K562 (cell line): ENCODE measurements around the gene GLT6D1. TPM values are rescaled to one million over a fixed set of nuclear protein-coding genes. Genes with fewer than 3 reads are reported as not detected.

Experiments
- ATAC-seq: fragments of 200-7000 bp; cut with Tn5 transposase; 3 replicates; pipeline ENCODE4 v1.9.1; 2020; ENCODE audit warnings: moderate library complexity
- BruUV-seq: library from RNA; stranded (reverse); fragments of 400-500 nt; replicated peaks from 2 replicates; lab custom pipeline; 2021; lab: Mats Ljungman, UMichigan
- CTCF ChIA-PET: fragments of 300-600 bp; formaldehyde crosslinking; extraction: SDS; loops from one replicate; lab custom pipeline; 2021; ENCODE audit warnings: low intra/inter-chr PET ratio; lab: Yijun Ruan, JAX
- POLR2A ChIA-PET: fragments of 300-600, 350-650 bp; sonication (Branson Sonifier 250); formaldehyde crosslinking; extraction: SDS; loops from one replicate; lab custom pipeline; 2021; ENCODE audit warnings: antibody characterized with exemption, inconsistent platforms; lab: Yijun Ruan, JAX
- DNase-seq, 4 experiments: peaks; one replicate each; pipeline versions ENCODE4 v3.0.0 to v3.0.0-alpha.2; 2011 to 2018; ENCODE audit warnings: low spot score in 3 of 4, mixed read lengths in 3 of 4; ENCODE audit errors: extremely low read depth in 1 of 4
- FAIRE-seq: peaks from 2 replicates; lab custom pipeline; 2011; peaks lifted over from hg19 to GRCh38; lab: Jason Lieb, UNC
- H2AFZ ChIP-seq: 2 replicates; pipeline ENCODE4 v1.6.0; 2011; ENCODE audit warnings: low read depth, low read length, control low read depth, inconsistent platforms
- H3K27ac ChIP-seq: fragments of 200-600 bp; 3 replicates; pipeline ENCODE4 v1.8.0; 2011; ENCODE audit warnings: low read depth, mild to moderate bottlenecking, control low read depth, inconsistent platforms, low read length, moderate library complexity, mixed read lengths; ENCODE audit errors: extremely low read depth
- H3K27me3 ChIP-seq, 2 experiments: fragments of 300-600 bp in 1 of 2; 2 replicates in 1 of 2; 3 replicates in 1 of 2; pipeline versions ENCODE4 v1.6.0 to v1.8.0; 2011; ENCODE audit warnings: inconsistent platforms in 2 of 2, low read length in 2 of 2, mild to moderate bottlenecking in 1 of 2, mixed read lengths in 1 of 2, moderate library complexity in 1 of 2; ENCODE audit not compliant: control insufficient read depth in 2 of 2, insufficient read depth in 2 of 2
- H3K36me3 ChIP-seq: fragments of 300-600 bp; 3 replicates; pipeline ENCODE4 v1.8.0; 2011; ENCODE audit warnings: mild to moderate bottlenecking, low read length, inconsistent platforms; ENCODE audit not compliant: control insufficient read depth, insufficient read depth
- H3K4me1 ChIP-seq, 2 experiments: fragments of 200-600 bp in 1 of 2; replicated peaks in 1 of 2; 2 replicates in 1 of 2; 3 replicates in 1 of 2; pipeline versions ENCODE4 v1.5.1 to v1.8.0; 2011; ENCODE audit warnings: inconsistent platforms in 2 of 2, low read length in 2 of 2, mild to moderate bottlenecking in 1 of 2, mixed read lengths in 1 of 2, moderate library complexity in 1 of 2; ENCODE audit not compliant: control insufficient read depth in 2 of 2, insufficient read depth in 2 of 2
- H3K4me2 ChIP-seq: 2 replicates; pipeline ENCODE4 v1.6.1; 2011; ENCODE audit warnings: low read length, control low read depth, inconsistent platforms, mixed read lengths; ENCODE audit not compliant: insufficient read depth
- H3K4me3 ChIP-seq: fragments of 200-600 bp; sonication (generic), shearing (Covaris generic); 2 replicates; pipeline ENCODE4 v1.5.1; 2016; ENCODE audit warnings: control low read depth, inconsistent platforms
- H3K79me2 ChIP-seq: fragments of 200-600 bp; 3 replicates; pipeline ENCODE4 v1.8.0; 2011; ENCODE audit warnings: low read length, inconsistent platforms; ENCODE audit not compliant: control insufficient read depth, insufficient read depth
- H3K9ac ChIP-seq, 2 experiments: 2 replicates each; pipeline versions ENCODE4 v1.6.0 to v1.6.1; 2011; ENCODE audit warnings: low read depth in 2 of 2, low read length in 2 of 2, control low read depth in 1 of 2, inconsistent platforms in 1 of 2, mild to moderate bottlenecking in 1 of 2, mixed read lengths in 1 of 2; ENCODE audit not compliant: insufficient read depth in 1 of 2
- H3K9me1 ChIP-seq: one replicate; pipeline ENCODE4 v1.6.0; 2011; ENCODE audit warnings: inconsistent platforms, mild to moderate bottlenecking, low read length, moderate library complexity; ENCODE audit not compliant: control insufficient read depth, insufficient read depth
- H3K9me3 ChIP-seq: replicated peaks from 2 replicates; pipeline ENCODE4 v1.5.1; 2011; ENCODE audit warnings: low read depth, low read length, inconsistent platforms; ENCODE audit not compliant: control insufficient read depth, insufficient read depth
- H4K20me1 ChIP-seq: replicated peaks from 2 replicates; pipeline ENCODE4 v1.6.1; 2011; ENCODE audit warnings: low read length, inconsistent platforms, mixed read lengths; ENCODE audit not compliant: control insufficient read depth, insufficient read depth
- CHAMP1 ChIP-seq: fragments of 450-650 bp; IDR thresholded peaks from 2 replicates; pipeline ENCODE4 v1.6.1; 2016; ENCODE audit warnings: mild to moderate bottlenecking
- FOXK2 ChIP-seq, 2 experiments: fragments of 450-650 bp; IDR thresholded peaks in 1 of 2; conservative IDR thresholded peaks in 1 of 2; 2 replicates each; pipeline ENCODE4 v1.6.1; 2016; ENCODE audit warnings: low read depth in 2 of 2, mild to moderate bottlenecking in 1 of 2
- ILK ChIP-seq: fragments of 450-650 bp; IDR thresholded peaks from 2 replicates; pipeline ENCODE4 v1.6.1; 2016; ENCODE audit warnings: missing genetic modification characterization, low read depth, mild to moderate bottlenecking, missing compliant biosample characterization, moderate library complexity, borderline replicate concordance
- MAZ ChIP-seq, 2 experiments: fragments of 450-650 bp in 1 of 2; sonication (generic) in 1 of 2; formaldehyde crosslinking; IDR thresholded peaks in 1 of 2; conservative IDR thresholded peaks in 1 of 2; 2 replicates each; pipeline versions ENCODE4 v1.4.0 to v1.5.0; 2020; ENCODE audit warnings: mild to moderate bottlenecking in 1 of 2, missing genetic modification reagents in 1 of 2
- MTA1 ChIP-seq: fragments of 450-650 bp; IDR thresholded peaks from 2 replicates; pipeline ENCODE4 v1.6.1; 2017; ENCODE audit warnings: borderline replicate concordance
- POLR2B ChIP-seq: fragments of 450-650 bp; IDR thresholded peaks from 2 replicates; pipeline ENCODE4 v1.6.1; 2018; ENCODE audit warnings: low read depth; ENCODE audit not compliant: partially characterized antibody
- POLR2G ChIP-seq: fragments of 200-400 bp; formaldehyde crosslinking; IDR thresholded peaks from 2 replicates; pipeline ENCODE4 v1.6.1; 2017; ENCODE audit warnings: low read depth, mild to moderate bottlenecking, antibody characterized with exemption, low read length, moderate library complexity
- POLR3G ChIP-seq: IDR thresholded peaks from 2 replicates; pipeline ENCODE4 v1.6.1; 2011; ENCODE audit not compliant: insufficient read length, insufficient replicate concordance; ENCODE audit errors: extremely low read depth
- PPARD ChIP-seq: fragments of 250-450 bp; sonication (Bioruptor Pico); IDR thresholded peaks from 2 replicates; pipeline ENCODE4 v1.8.0; 2022; ENCODE audit warnings: inconsistent platforms, mild to moderate bottlenecking, moderate library complexity
- PTTG1 ChIP-seq: fragments of 450-650 bp; IDR thresholded peaks from 2 replicates; pipeline ENCODE4 v1.6.1; 2016; ENCODE audit warnings: low read depth, mild to moderate bottlenecking, missing genetic modification characterization, missing compliant biosample characterization
- SP1 ChIP-seq: sonication (generic); formaldehyde crosslinking; IDR thresholded peaks from 2 replicates; pipeline ENCODE4 v1.8.1; 2022; ENCODE audit warnings: mild to moderate bottlenecking, missing genetic modification reagents
- SRSF3 ChIP-seq: fragments of 200-400 bp; formaldehyde crosslinking; IDR thresholded peaks from 2 replicates; pipeline ENCODE4 v1.6.1; 2016; ENCODE audit warnings: mild to moderate bottlenecking, low read length, moderate library complexity; ENCODE audit not compliant: insufficient read depth
- ZNF24 ChIP-seq: fragments of 450-650 bp; IDR thresholded peaks from 2 replicates; pipeline ENCODE4 v1.6.1; 2016
- ZNF280B ChIP-seq: fragments of 250-450 bp; sonication (Bioruptor Pico); IDR thresholded peaks from 2 replicates; pipeline ENCODE4 v1.5.1; 2021; ENCODE audit warnings: mild to moderate bottlenecking
- ZNF551 ChIP-seq: fragments of 250-450 bp; sonication (Bioruptor Pico); IDR thresholded peaks from 2 replicates; pipeline ENCODE4 v1.5.0; 2021; ENCODE audit warnings: mild to moderate bottlenecking, moderate library complexity
- ZNF740 ChIP-seq, 3 experiments: fragments of 200-800 bp in 1 of 3; sonication (Bioruptor generic) in 1 of 3; sonication (generic) in 1 of 3; formaldehyde crosslinking in 1 of 3; IDR thresholded peaks; 2 replicates each; pipeline versions ENCODE4 v1.6.1 to v1.8.0; 2016 to 2022; ENCODE audit warnings: mild to moderate bottlenecking in 2 of 3, missing compliant biosample characterization in 2 of 3, missing genetic modification characterization in 2 of 3, missing genetic modification reagents in 1 of 3
- ZZZ3 ChIP-seq: fragments of 450-650 bp; IDR thresholded peaks from 2 replicates; pipeline ENCODE4 v1.6.1; 2016; ENCODE audit warnings: antibody characterized with exemption, mild to moderate bottlenecking, moderate library complexity
- WGBS: fragments of 100-300 bp; shearing (Covaris generic); methylation state at CpG from one replicate; pipeline ENCODE4 v1.1.6; 2016; ENCODE audit warnings: low coverage, mixed read lengths; ENCODE audit not compliant: insufficient coverage; ENCODE audit errors: missing lambda C conversion rate; 5-methylcytosine and 5-hydroxymethylcytosine counted together
- in situ Hi-C: fragments of 300-500 bp; cut with MboI; formaldehyde crosslinking; loops from 4 replicates; pipeline ENCODE4 v1.15.0; 2018; ENCODE audit warnings: inconsistent platforms, mixed read lengths
- intact Hi-C: fragments of 100-400 bp; cut with micrococcal nuclease; formaldehyde crosslinking; loops from 2 replicates; pipeline ENCODE4 v1.14.2; 2022
- polyA plus RNA-seq, 8 experiments: library from polyadenylated mRNA; depleted of rRNA in 4 of 8; stranded (reverse) in 5 of 8; unstranded in 3 of 8; fragments of >200 nt; fragmentation: Nextera tagmentation in 2 of 8; fragmentation: Illumina TruSeq in 1 of 8; extraction: Ambion mirVana in 2 of 8; extraction: Trizol in 1 of 8; gene quantifications; 2 replicates each; pipeline versions ENCODE4 v1.2.1 to v1.2.3, GENCODE V29; 2011 to 2014; ENCODE audit warnings: inconsistent platforms in 1 of 8, missing spikeins in 1 of 8
- total RNA-seq, 7 experiments: library from RNA; depleted of rRNA in 6 of 7; stranded (reverse); fragments of >200 nt in 6 of 7; fragmentation: Illumina TruSeq in 2 of 7; extraction: Trizol in 2 of 7; gene quantifications; 2 replicates each; pipeline versions ENCODE4 v1.2.1 to v1.2.3, GENCODE V29; 2011 to 2021; ENCODE audit warnings: low replicate concordance in 1 of 7

Gene GLT6D1
- total and polyA plus RNA-seq, 9 of the 15 experiments (the other 6 are each of a cell fraction or from before 2014, with no cell fraction given), result not detected

- Histone ChIP-seq H4K20me1 (no peaks in the 10 kb centered on the region), H3K9ac (no peak overlapping the region), H2AFZ (no peak overlapping the region), H3K4me2 (no peak overlapping the region), H3K9me1 (no peaks in the 10 kb centered on the region), H3K36me3 (no peaks in the 10 kb centered on the region), H3K79me2 (no peaks in the 10 kb centered on the region), H3K4me1 (peaks cover 0 to 20% of the 10 kb centered on the region in 2 experiments; a peak in 1 of 5 replicates), H3K9me3 (no peaks in the 10 kb centered on the region), H3K27ac (no peak overlapping the region), H3K27me3 (peaks cover 9 to 66% of the 10 kb centered on the region in 2 experiments; a peak in 3 of 5 replicates), H3K4me3 (no peak overlapping the region)
- TF ChIP-seq POLR2G (no peak), ZNF24 (no peak), CHAMP1 (no peak), ILK (tag) (no peak), POLR3G (no peak), ZNF551 (CRISPR knock-in tag) (no peak), ZNF740 (CRISPR knock-in tag; IDR thresholded peaks at IDR 0.05) (no peak), ZNF740 (tag; IDR thresholded peaks at IDR 0.05) (no peak), MTA1 (no peak), SP1 (CRISPR knock-in tag) (no peak), PTTG1 (no peak), ZZZ3 (no peak), SRSF3 (no peak), PPARD (CRISPR knock-in tag) (no peak), ZNF280B (CRISPR knock-in tag) (no peak), FOXK2 (conservative IDR thresholded peaks at IDR 0.05 in 1 of 2, IDR thresholded peaks at IDR 0.05 in 1 of 2; ENCODE audit: low read depth in 2 of 2) (no peak), MAZ (CRISPR knock-in tag; conservative IDR thresholded peaks at IDR 0.05 in 1 of 2, IDR thresholded peaks at IDR 0.05 in 1 of 2) (no peak), POLR2B (no peak)
- no peak for ATAC-seq
- ChIA-PET POLR2A (no interaction called here), CTCF (no interaction called here)
- in situ Hi-C loops, result no loop called here
- intact Hi-C loops, result no loop called here
- BruUV-seq, result no TSS peak
- no peak for DNase-seq
- no peak for FAIRE-seq
- 0% methylated on average over 2 of the region's 2 CpGs for WGBS
Observed at GRCh38 chr9:135579356-135579755, 60.0 kb downstream of the GLT6D1 start.
